Karpas-422 (cell line): ENCODE measurements around the gene MRM1. TPM values are rescaled to one million over a fixed set of nuclear protein-coding genes. Genes with fewer than 3 reads are reported as not detected.

Source experiments
- DNase-seq: peaks from one replicate; pipeline ENCODE4 v3.0.0-alpha.2; 2015
- H2AFZ ChIP-seq: fragments of 200-600 bp; sonication (generic); 2 replicates; pipeline ENCODE4 v1.6.1; 2014; ENCODE audit warnings: antibody characterized with exemption, low read length, mixed read lengths
- H3K27ac ChIP-seq: fragments of 200-600 bp; sonication (generic); 2 replicates; pipeline ENCODE4 v1.5.1; 2014; ENCODE audit warnings: mild to moderate bottlenecking, low read length, moderate library complexity
- H3K27me3 ChIP-seq: fragments of 200-600 bp; sonication (generic); 2 replicates; pipeline ENCODE4 v1.6.1; 2014; ENCODE audit warnings: low read length, mixed read lengths
- H3K36me3 ChIP-seq: fragments of 200-600 bp; sonication (generic); 2 replicates; pipeline ENCODE4 v1.6.1; 2014; ENCODE audit warnings: low read length, mixed read lengths; ENCODE audit not compliant: insufficient read depth
- H3K4me1 ChIP-seq: fragments of 200-600 bp; sonication (generic); 2 replicates; pipeline ENCODE4 v1.6.1; 2014; ENCODE audit warnings: mild to moderate bottlenecking, low read length, mixed read lengths
- H3K4me2 ChIP-seq: fragments of 200-600 bp; sonication (generic); 2 replicates; pipeline ENCODE4 v1.6.1; 2014; ENCODE audit warnings: low read length, low read depth, mild to moderate bottlenecking; ENCODE audit not compliant: poor library complexity, severe bottlenecking
- H3K4me3 ChIP-seq: fragments of 200-600 bp; sonication (generic); 2 replicates; pipeline ENCODE4 v1.5.1; 2014; ENCODE audit warnings: mild to moderate bottlenecking, antibody characterized with exemption, low read length, mixed read lengths
- H3K79me2 ChIP-seq: fragments of 200-600 bp; sonication (generic); 2 replicates; pipeline ENCODE4 v1.6.1; 2014; ENCODE audit warnings: mild to moderate bottlenecking, low read length, mixed read lengths
- H3K9ac ChIP-seq: fragments of 200-600 bp; sonication (generic); 2 replicates; pipeline ENCODE4 v1.6.0; 2014; ENCODE audit warnings: low read length
- H3K9me2 ChIP-seq: fragments of 200-600 bp; sonication (generic), shearing (Covaris generic); replicated peaks from 2 replicates; pipeline ENCODE4 v1.6.0; 2014; ENCODE audit warnings: mild to moderate bottlenecking, low read length, moderate library complexity; ENCODE audit not compliant: insufficient read depth
- H3K9me3 ChIP-seq: fragments of 300-700, 200-600 bp; sonication (generic); 2 replicates; pipeline ENCODE4 v1.6.1; 2014; ENCODE audit warnings: low read length, mixed read lengths
- H4K20me1 ChIP-seq: fragments of 200-600 bp; sonication (generic); 2 replicates; pipeline ENCODE4 v1.6.1; 2014; ENCODE audit warnings: mild to moderate bottlenecking, antibody characterized with exemption, low read length, low read depth; ENCODE audit not compliant: insufficient read depth
- total RNA-seq: library from RNA; depleted of rRNA; stranded (reverse); fragments of >200 nt; shearing (Covaris generic); gene quantifications from 2 replicates; pipeline ENCODE4 v1.2.3, GENCODE V29; 2014; ENCODE audit warnings: low replicate concordance

Gene MRM1
- total RNA-seq, 1 experiment from 2014 or later = 11.7 TPM

GRCh38 chr17:36614081-36614480 lies 12.7 kb downstream of the MRM1 start:
- Histone ChIP-seq H3K36me3 (no peaks in the 10 kb centered on the region), H3K9me3 (no peaks in the 10 kb centered on the region), H3K4me3 (no peak overlapping the region), H2AFZ (no peak overlapping the region), H3K9ac (no peak overlapping the region), H4K20me1 (peaks cover 8% of the 10 kb centered on the region; the same call in 1 of the 2 replicates), H3K9me2 (no peaks in the 10 kb centered on the region), H3K4me1 (peaks cover 8% of the 10 kb centered on the region), H3K27ac (no peak overlapping the region), H3K27me3 (no peaks in the 10 kb centered on the region), H3K79me2 (peaks cover 7% of the 10 kb centered on the region; the same call in 1 of the 2 replicates), H3K4me2 (no peak overlapping the region)
- no peak for DNase-seq

GRCh38 chr17:36614933-36615332 lies 13.6 kb downstream of the MRM1 start:
- no peaks in the 10 kb centered on the region for H3K27me3 ChIP-seq
- H3K9me3 ChIP-seq = no peaks in the 10 kb centered on the region
- no peak for DNase-seq
- H2AFZ ChIP-seq = no peak overlapping the region
- H3K9me2 ChIP-seq = no peaks in the 10 kb centered on the region
- no peak overlapping the region for H3K4me3 ChIP-seq
- H3K9ac ChIP-seq = no peak overlapping the region
- H3K79me2 ChIP-seq = peaks cover 7% of the 10 kb centered on the region; the same call in 1 of the 2 replicates
- H3K4me2 ChIP-seq = no peak overlapping the region
- no peaks in the 10 kb centered on the region for H3K36me3 ChIP-seq
- H3K27ac ChIP-seq = no peak overlapping the region
- H4K20me1 ChIP-seq = peaks cover 8% of the 10 kb centered on the region; the same call in 1 of the 2 replicates
- peaks cover 8% of the 10 kb centered on the region for H3K4me1 ChIP-seq

- H4K20me1 ChIP-seq = peaks cover 8% of the 10 kb centered on the region; the same call in 1 of the 2 replicates
- H2AFZ ChIP-seq = no peak overlapping the region
- H3K79me2 ChIP-seq = peaks cover 4% of the 10 kb centered on the region; the same call in 1 of the 2 replicates
- H3K9me2 ChIP-seq = no peaks in the 10 kb centered on the region
- H3K36me3 ChIP-seq = no peaks in the 10 kb centered on the region
- H3K4me2 ChIP-seq = no peak overlapping the region
- H3K27ac ChIP-seq = no peak overlapping the region
- DNase-seq = no peak
- H3K9me3 ChIP-seq = no peaks in the 10 kb centered on the region
- H3K27me3 ChIP-seq = no peaks in the 10 kb centered on the region
- no peak overlapping the region for H3K9ac ChIP-seq
- H3K4me1 ChIP-seq = peaks cover 8% of the 10 kb centered on the region
- no peak overlapping the region for H3K4me3 ChIP-seq
Measured at GRCh38 chr17:36616061-36617029, 15.0 kb downstream of the MRM1 start.

- H3K9ac ChIP-seq = no peak overlapping the region
- no peaks in the 10 kb centered on the region for H3K27me3 ChIP-seq
- H4K20me1 ChIP-seq = peaks cover 4% of the 10 kb centered on the region; the same call in 1 of the 2 replicates
- H3K4me2 ChIP-seq = no peak overlapping the region
- no peak overlapping the region for H3K27ac ChIP-seq
- peaks cover 4% of the 10 kb centered on the region; the same call in 1 of the 2 replicates for H3K79me2 ChIP-seq
- H3K4me1 ChIP-seq = peaks cover 8% of the 10 kb centered on the region
- no peaks in the 10 kb centered on the region for H3K9me2 ChIP-seq
- no peaks in the 10 kb centered on the region for H3K9me3 ChIP-seq
- no peak overlapping the region for H2AFZ ChIP-seq
- no peak overlapping the region for H3K4me3 ChIP-seq
- DNase-seq = no peak
- H3K36me3 ChIP-seq = no peaks in the 10 kb centered on the region
Measured at GRCh38 chr17:36617773-36618172, 16.4 kb downstream of the MRM1 start.

GRCh38 chr17:36623281-36623680 lies 21.9 kb downstream of the MRM1 start:
- H3K4me3 ChIP-seq = no peak overlapping the region
- no peaks in the 10 kb centered on the region for H3K9me2 ChIP-seq
- H3K4me1 ChIP-seq = peaks cover 7% of the 10 kb centered on the region

GRCh38 chr17:36625188-36625587 lies 23.8 kb downstream of the MRM1 start:
- Histone ChIP-seq H3K79me2 (no peaks in the 10 kb centered on the region; the same call in 1 of the 2 replicates), H3K36me3 (no peaks in the 10 kb centered on the region), H3K4me3 (no peak overlapping the region), H3K4me1 (peaks cover 12% of the 10 kb centered on the region), H3K9me3 (no peaks in the 10 kb centered on the region), H2AFZ (no peak overlapping the region), H4K20me1 (peaks cover 5% of the 10 kb centered on the region; the same call in 1 of the 2 replicates), H3K27ac (no peak overlapping the region), H3K9me2 (no peaks in the 10 kb centered on the region), H3K4me2 (no peak overlapping the region), H3K9ac (no peak overlapping the region), H3K27me3 (no peaks in the 10 kb centered on the region)
- DNase-seq = no peak

More at GRCh38 chr17:36623281-36623680, 21.9 kb downstream of the MRM1 start:
- H3K27me3 ChIP-seq = no peaks in the 10 kb centered on the region
- no peaks in the 10 kb centered on the region for H4K20me1 ChIP-seq
- H2AFZ ChIP-seq = no peak overlapping the region
- H3K9ac ChIP-seq = no peak overlapping the region
- DNase-seq = no peak
- H3K79me2 ChIP-seq = peaks cover 4% of the 10 kb centered on the region; the same call in 1 of the 2 replicates
- no peak overlapping the region for H3K27ac ChIP-seq
- no peaks in the 10 kb centered on the region for H3K36me3 ChIP-seq
- no peak overlapping the region for H3K4me2 ChIP-seq
- H3K9me3 ChIP-seq = no peaks in the 10 kb centered on the region

- Histone ChIP-seq H3K27ac (no peak overlapping the region), H3K4me1 (peaks cover 22% of the 10 kb centered on the region), H3K9me3 (no peaks in the 10 kb centered on the region), H3K9me2 (no peaks in the 10 kb centered on the region), H3K4me3 (no peak overlapping the region), H2AFZ (no peak overlapping the region), H3K36me3 (no peaks in the 10 kb centered on the region), H3K4me2 (no peak overlapping the region), H4K20me1 (peaks cover 19% of the 10 kb centered on the region; the same call in 1 of the 2 replicates), H3K9ac (no peak overlapping the region), H3K79me2 (no peaks in the 10 kb centered on the region), H3K27me3 (no peaks in the 10 kb centered on the region; the same call in 1 of the 2 replicates)
- DNase-seq = no peak
Measured at GRCh38 chr17:36627101-36627500, 25.7 kb downstream of the MRM1 start.

GRCh38 chr17:36628576-36628975 lies 27.2 kb downstream of the MRM1 start:
- Histone ChIP-seq H3K27ac (no peak overlapping the region), H3K9ac (no peak overlapping the region), H3K4me3 (no peak overlapping the region), H3K4me1 (peaks cover 22% of the 10 kb centered on the region), H3K27me3 (no peaks in the 10 kb centered on the region; the same call in 1 of the 2 replicates), H4K20me1 (peaks cover 25% of the 10 kb centered on the region; the same call in 1 of the 2 replicates), H3K79me2 (no peaks in the 10 kb centered on the region), H3K9me3 (no peaks in the 10 kb centered on the region), H3K4me2 (no peak overlapping the region), H2AFZ (no peak overlapping the region), H3K9me2 (no peaks in the 10 kb centered on the region), H3K36me3 (no peaks in the 10 kb centered on the region)
- no peak for DNase-seq
